Uterus (tissue), 2 donors: ENCODE results near the gene AMN.

Experiments
- CTCF ChIP-seq, 4 experiments: fragments of 200-600 bp in 2 of 4; fragments of 450-650 bp in 2 of 4; sonication (generic) in 2 of 4; IDR thresholded peaks; one replicate each; pipeline ENCODE4 v1.5.1; 2016 to 2019; ENCODE audit warnings: antibody characterized with exemption in 4 of 4, mild to moderate bottlenecking in 2 of 4, moderate library complexity in 1 of 4
- POLR2A ChIP-seq, 2 donors: fragments of 450-650 bp; IDR thresholded peaks; one replicate each; pipeline ENCODE4 v1.6.1; 2016; ENCODE audit warnings: antibody characterized with exemption in 2 of 2, mild to moderate bottlenecking in 1 of 2, moderate library complexity in 1 of 2

DNA sequence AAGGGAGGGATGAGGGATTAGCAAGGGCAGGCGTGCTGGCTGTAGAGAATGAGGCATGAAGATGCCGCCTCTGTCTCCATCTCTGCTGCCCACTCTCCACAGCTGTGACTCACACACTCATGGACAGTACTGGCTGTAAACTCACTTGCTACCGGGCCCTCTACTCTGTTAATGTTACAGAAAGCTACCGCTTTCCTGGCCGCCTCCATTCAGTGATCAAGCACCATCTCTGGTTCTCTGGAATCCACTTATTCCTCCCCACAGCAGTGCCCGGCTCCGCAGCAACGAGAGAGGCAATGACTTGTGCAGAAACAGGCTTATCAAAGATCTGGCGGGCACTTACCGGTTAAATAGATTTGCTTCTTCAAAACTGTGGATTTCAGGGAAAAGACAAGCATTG, 34.8 kb downstream of the AMN start:
- no peak for TF ChIP-seq CTCF (IDR thresholded peaks at IDR 0.05)
- TF ChIP-seq POLR2A (IDR thresholded peaks at IDR 0.05) = no peak
